Peyer's patch (tissue), 4 donors: ENCODE measurements around the gene TUBB1.

Experiments used
- CTCF ChIP-seq, 6 experiments: fragments of 450-650 bp in 4 of 6; fragments of 200-600 bp in 2 of 6; sonication (generic) in 1 of 6; IDR thresholded peaks; one replicate each; pipeline ENCODE4 v1.5.1; 2017 to 2019; ENCODE audit warnings: antibody characterized with exemption in 6 of 6, mild to moderate bottlenecking in 3 of 6, moderate library complexity in 1 of 6
- POLR2A ChIP-seq, 2 donors: fragments of 450-650 bp; IDR thresholded peaks; one replicate each; pipeline ENCODE4 v1.5.1; 2017; ENCODE audit warnings: antibody characterized with exemption in 2 of 2, mild to moderate bottlenecking in 2 of 2, moderate library complexity in 2 of 2

- no peak for TF ChIP-seq POLR2A (IDR thresholded peaks at IDR 0.05)
- no peak for TF ChIP-seq CTCF (IDR thresholded peaks at IDR 0.05)
Observed at GRCh38 chr20:59033093-59033492, 13.9 kb downstream of the TUBB1 start.
